ENCODE measurements around the gene SPACA7. TPM values are rescaled to one million over a fixed set of nuclear protein-coding genes. Genes with fewer than 3 reads are reported as not detected.

The SPACA7 gene
- total RNA-seq, 1 donor from 2014 or later: not detected

GRCh38 chr13:112355274-112355838 lies 20.8 kb upstream of the SPACA7 start:
- DNase-seq (ENCODE audit: low read depth): no peak
- TF ChIP-seq CTCF (conservative IDR thresholded peaks at IDR 0.05; ENCODE audit: low read depth, low read length): no peak
- H3K4me3 ChIP-seq (ENCODE audit: low read depth, low read length): no peak overlapping the region

- TF ChIP-seq CTCF (conservative IDR thresholded peaks at IDR 0.05; ENCODE audit: low read depth, low read length): no peak
- no peak overlapping the region for H3K4me3 ChIP-seq (ENCODE audit: low read depth, low read length)
- no peak for DNase-seq (ENCODE audit: low read depth)
Observed at GRCh38 chr13:112356190-112356589, 20.0 kb upstream of the SPACA7 start.

- no peak for DNase-seq (ENCODE audit: low read depth)
- H3K4me3 ChIP-seq (ENCODE audit: low read depth, low read length): no peak overlapping the region
- no peak for TF ChIP-seq CTCF (conservative IDR thresholded peaks at IDR 0.05; ENCODE audit: low read depth, low read length)
Observed at GRCh38 chr13:112358156-112358555, 18.0 kb upstream of the SPACA7 start.

- no peak for TF ChIP-seq CTCF (conservative IDR thresholded peaks at IDR 0.05; ENCODE audit: low read depth, low read length)
- H3K4me3 ChIP-seq (ENCODE audit: low read depth, low read length): no peak overlapping the region
- DNase-seq (ENCODE audit: low read depth): no peak
Observed at GRCh38 chr13:112362021-112362420, 14.1 kb upstream of the SPACA7 start.

GRCh38 chr13:112363867-112364528 lies 12.2 kb upstream of the SPACA7 start:
- H3K4me3 ChIP-seq (ENCODE audit: low read depth, low read length): no peak overlapping the region
- no peak for TF ChIP-seq CTCF (conservative IDR thresholded peaks at IDR 0.05; ENCODE audit: low read depth, low read length)
- no peak for DNase-seq (ENCODE audit: low read depth)

- no peak for TF ChIP-seq CTCF (conservative IDR thresholded peaks at IDR 0.05; ENCODE audit: low read depth, low read length)
- no peak for DNase-seq (ENCODE audit: low read depth)
- H3K4me3 ChIP-seq (ENCODE audit: low read depth, low read length): no peak overlapping the region
Observed at GRCh38 chr13:112366907-112367646, 9.1 kb upstream of the SPACA7 start.
